IPS DF 19.7 (cell line): ENCODE data around the gene GBF1.

Source experiments
- DNase-seq: peaks from one replicate; pipeline ENCODE4 v3.0.0-alpha.2; 2013; ENCODE audit warnings: low read depth, low spot score

The GBF1 gene

DNA sequence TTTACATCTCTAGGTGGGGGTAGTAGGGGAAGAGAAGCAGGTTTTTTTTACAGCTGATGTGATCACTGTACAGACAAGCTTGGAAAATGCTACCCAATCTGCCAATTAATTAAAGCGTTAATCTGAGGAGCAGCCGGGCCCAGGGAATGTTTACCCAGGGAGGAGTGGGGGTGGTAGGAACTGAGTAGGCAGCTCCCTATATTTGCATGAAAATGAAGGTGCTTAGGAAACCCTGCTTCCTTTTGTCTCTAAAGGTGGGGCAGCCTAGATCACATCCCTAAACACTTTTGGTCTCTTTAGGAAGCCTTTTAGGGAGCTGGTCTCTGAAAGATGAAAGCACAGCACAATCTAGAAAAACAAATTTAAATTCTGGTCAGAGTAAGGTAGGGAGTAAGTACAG, 97.1 kb downstream of the GBF1 start:
- peak; percentile 67 for DNase-seq

DNA sequence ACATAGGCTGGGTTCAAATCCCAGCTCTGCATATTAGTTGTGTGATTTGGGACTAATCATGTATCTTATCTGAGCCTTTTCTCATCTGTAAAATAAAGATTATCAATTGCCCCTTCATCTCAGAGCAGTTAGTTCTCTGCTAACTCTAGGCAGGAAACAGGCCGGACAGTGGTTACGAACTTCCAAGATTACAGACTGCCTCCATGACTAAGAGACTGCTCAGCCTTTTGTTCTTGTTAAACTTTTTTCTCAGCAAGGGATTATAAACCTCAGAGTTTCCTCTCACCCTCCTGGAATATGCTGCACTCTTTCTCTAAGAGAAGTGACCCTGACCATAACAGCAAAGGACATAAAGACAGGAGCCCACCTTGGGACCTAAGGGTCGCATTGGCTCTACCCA, 97.6 kb downstream of the GBF1 start:
- no peak for DNase-seq

DNA sequence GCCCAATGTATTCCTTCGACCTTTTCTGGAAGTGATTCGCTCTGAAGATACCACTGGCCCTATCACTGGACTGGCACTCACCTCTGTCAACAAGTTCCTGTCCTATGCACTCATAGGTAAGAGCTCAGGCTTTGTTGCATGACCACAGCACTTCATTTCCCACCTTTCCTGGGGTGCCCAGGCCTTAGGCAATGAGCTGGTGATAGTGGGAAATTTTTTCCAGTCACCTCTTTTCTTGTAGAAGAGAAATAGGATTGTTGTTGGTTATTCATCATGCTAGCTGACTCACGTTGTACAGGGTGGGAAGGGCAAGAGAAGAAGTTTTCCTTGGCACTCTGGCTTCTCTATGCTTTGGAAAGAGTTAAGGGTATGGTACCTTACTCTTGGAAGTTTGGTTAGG, 98.7 kb downstream of the GBF1 start:
- DNase-seq, result no peak

DNA sequence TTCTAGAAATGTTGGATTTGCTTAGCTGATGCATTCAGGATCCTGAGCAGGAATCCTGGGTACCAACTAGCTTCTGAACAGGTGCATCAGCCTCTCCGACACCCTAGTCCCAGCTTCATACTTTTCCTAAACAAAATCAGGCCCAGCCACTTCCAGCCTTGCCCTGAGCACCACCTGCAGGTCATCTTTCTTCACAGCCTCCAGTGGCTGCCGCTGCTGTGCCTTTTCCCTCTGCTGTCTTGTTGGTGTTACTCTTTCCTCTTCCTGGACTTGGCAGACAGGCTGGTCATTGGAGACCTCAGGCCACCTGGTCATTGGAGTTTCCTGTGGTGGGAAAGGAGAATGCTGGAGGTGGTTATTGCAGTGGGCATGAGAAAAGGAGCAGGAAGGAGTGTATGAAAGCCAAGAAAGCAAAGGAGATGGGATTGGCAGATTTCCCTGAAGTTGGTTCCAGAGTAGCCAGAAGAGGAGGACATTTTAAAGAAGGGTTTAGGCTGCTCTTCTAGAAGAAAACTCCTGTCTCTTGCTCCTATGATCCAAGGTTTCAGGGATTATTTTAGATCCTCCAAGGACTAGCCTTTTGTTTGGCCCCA, 102.0 kb downstream of the GBF1 start:
- DNase-seq, result no peak

DNA sequence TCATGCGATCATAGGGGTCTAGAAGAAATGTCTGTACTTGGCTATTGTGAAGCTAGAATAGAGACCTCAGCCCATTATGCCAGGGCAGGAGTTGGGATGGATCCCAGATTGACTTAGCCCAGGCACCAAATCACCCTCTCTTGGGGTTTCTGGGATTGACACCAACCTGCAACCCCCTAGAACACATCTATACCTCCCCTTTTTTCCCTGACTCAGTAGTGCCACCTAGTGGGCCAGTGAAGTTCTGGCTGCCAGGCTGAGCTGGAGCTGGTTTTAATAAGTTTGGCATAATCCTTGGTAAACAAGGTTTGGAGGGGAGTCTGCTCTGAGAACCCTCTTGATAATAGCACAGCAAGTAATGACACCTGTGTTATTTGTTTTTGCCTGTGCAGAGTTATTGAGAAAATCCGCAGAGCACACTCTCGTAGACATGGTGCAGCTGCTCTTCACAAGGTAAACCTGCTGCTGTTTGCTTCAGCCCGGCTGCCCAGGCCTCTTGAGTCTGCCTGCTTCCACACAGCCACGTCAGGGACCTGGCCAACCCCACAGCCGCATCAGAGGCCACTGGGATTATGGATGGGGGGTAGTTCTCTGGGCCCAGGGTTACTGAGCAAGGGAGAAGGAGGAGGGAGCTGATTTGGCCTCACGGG, 106.9 kb downstream of the GBF1 start:
- DNase-seq, result no peak

DNA sequence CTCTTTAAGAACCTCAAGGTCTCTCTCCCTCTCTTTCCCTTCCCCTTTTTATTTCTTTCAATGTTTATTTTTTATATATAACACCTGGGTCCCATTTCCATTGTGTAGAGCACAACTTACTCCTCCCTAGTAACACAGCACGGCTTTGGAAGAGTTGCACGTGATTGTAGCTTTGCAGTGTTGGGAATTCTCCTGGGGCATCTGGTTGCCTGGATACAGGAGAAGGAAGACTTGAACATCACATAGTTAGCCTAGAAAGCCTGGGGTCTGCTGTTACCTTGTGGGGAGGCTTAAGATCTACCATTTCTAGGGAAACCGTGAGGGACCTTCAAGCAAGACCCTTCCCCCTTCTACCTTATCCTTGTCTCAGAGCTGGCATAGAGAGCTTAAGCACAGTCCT, 109.1 kb downstream of the GBF1 start:
- no peak for DNase-seq

DNA sequence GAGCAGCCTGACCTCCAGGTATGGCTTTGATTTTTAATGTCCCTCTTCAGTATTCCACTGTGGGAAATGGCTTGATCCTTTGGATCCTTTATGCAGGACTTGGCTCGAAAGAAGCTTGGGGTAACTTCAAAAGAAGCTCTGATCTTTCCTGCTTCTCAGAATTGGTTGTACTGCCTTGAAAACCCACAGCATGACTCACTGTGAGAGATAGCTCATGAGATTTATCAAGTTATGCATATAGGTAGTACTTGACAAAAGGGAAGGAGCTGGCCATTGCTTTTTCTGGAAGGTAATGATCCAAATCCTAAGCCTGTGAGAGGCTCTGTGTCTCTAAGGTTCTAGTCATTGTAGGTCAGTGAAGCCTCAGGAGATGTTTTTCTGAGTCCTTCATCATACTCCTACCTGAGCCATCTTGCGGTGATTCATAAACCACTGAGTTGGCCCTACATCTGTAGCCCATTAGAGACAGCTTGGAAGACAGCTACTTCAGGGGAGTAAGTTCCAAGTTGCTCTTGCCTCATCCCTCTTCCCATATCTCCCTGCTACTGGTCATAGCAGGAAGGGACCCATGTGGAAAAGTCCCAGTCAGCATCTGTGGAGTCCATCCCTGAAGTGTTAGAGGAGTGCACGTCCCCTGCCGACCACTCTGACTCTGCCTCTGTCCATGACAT, 113.5 kb downstream of the GBF1 start:
- DNase-seq, result no peak

DNA sequence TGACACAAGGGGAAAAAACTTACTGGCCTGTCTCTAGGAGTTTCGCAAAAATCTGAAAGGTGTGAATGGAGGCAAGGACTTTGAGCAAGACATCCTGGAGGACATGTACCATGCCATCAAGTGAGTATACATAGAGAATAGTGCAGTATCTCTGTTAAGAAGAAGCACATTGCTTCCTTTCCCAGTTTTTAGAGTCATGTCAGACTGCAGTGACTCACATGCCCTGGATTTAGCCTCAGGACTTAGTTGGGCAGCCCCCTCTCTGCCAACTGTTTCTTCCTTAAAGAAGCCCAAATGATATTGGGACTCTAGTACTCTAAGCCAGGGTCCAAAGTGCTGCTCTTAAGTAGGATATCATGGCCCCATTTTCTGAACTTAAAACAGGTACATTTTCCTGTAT, 122.1 kb downstream of the GBF1 start:
- no peak for DNase-seq

DNA sequence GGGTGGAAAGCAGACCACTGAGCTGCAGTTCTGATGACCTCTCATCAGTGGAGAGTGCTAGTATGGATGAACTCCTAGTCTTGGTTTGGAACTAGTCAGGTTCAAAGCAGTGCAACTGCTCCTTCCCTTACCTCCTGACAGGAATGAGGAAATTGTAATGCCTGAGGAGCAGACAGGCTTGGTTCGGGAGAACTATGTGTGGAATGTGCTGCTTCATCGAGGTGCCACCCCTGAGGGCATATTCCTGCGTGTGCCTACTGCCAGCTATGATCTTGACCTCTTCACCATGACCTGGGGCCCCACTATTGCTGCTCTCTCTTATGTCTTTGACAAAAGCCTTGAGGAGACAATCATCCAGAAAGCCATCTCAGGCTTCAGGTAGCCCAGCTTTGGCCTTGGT, 122.7 kb downstream of the GBF1 start:
- no peak for DNase-seq

DNA sequence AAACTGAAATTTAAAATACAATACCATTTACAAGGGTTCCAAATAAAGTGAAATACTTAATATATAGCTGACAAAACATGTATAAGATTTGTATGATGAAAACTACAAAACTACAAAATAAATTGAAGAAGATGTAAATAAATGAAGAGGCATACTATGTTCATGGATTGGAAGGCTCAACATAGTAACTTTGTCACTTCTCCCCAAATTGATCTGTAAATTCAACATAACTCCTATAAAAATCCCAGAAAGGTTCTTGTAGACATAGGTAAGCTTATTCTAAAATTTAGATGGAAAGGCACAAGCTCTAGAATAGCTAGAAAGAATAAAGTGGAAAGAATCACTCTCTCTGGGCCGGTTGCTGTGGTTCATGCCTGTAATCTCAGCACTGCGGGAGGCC, 126.0 kb downstream of the GBF1 start:
- no peak for DNase-seq

DNA sequence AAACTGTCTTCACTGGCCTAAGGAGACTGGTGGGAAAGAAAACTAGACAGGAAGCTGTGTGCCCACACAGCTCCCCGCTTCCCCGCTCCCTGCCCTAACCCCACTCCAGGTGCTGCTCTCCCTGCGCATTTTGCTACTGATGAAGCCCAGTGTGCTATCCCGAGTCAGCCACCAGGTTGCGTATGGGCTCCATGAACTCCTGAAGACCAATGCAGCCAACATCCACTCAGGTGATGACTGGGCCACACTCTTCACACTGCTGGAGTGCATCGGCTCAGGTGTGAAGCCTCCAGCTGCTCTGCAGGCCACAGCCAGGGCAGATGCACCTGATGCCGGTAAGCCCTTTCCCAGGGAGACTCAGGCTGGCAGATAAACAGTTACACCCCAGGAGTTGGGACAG, 129.9 kb downstream of the GBF1 start:
- no peak for DNase-seq

DNA sequence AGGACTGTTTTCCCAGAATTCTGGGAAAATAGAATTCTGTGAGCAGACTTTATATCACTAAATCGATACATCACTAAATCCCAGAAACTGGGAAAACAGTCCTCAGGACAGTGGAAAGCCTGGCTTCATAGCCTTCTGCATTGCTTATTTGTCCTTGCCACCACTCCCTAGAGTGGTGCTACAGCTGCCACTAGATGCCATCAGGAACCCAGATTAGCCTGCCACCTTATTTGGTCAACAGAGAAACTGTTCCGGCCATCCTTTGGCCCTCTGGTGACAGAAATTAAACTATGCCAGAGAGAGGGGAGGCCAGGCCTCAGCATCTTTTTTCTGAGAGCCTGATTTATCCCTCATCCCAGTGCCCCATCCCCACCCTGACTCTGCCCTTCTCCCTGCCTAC, 130.5 kb downstream of the GBF1 start:
- DNase-seq, result no peak

DNA sequence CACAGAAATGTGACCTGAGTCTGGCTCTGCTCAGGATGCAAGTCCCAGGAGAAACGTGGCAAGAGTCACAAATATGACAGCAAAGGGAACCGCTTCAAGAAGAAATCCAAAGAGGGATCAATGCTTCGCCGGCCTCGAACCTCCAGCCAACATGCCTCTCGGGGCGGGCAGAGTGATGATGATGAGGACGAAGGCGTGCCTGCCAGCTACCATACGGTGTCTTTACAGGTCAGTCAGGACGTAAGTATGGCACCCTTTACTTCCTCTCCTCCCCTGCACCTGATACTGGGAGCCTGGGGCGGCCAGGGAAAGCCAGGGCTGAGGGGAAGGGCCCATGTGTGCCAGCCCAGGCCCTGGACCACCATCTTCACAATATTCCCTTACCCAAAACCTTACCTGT, 131.6 kb downstream of the GBF1 start:
- DNase-seq, result no peak

DNA sequence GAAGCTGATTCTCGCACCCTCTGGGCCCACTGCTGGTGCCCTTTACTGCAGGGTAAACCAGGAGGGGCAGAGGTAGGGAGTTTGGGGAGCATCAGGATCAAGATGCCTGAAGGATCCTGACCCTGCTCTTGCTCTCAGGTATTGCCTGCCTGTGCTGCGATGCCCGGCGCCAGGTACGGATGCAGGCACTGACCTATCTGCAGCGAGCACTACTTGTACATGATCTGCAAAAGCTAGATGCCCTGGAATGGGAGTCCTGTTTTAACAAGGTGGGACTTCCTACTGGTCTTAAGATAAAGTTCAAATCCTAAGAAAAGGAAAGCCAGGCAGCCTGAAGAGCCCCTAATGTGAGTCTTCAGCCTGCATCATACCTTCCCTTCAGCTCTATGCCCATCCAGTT, 134.1 kb downstream of the GBF1 start:
- DNase-seq, result no peak

DNA sequence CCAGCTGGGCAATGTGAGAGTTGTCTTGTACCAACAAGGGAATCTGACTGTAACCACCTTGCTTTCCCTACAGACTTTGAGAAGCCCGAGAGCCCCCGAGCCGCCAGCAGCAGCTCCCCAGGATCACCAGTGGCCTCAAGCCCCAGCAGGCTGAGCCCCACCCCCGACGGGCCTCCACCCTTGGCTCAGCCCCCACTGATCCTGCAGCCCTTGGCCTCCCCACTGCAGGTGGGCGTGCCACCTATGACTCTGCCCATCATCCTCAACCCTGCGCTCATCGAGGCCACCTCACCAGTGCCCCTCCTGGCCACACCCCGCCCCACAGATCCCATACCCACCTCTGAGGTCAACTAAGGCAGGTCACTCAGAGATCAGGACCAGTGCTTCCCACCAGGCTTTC, 136.7 kb downstream of the GBF1 start:
- DNase-seq, result no peak

DNA sequence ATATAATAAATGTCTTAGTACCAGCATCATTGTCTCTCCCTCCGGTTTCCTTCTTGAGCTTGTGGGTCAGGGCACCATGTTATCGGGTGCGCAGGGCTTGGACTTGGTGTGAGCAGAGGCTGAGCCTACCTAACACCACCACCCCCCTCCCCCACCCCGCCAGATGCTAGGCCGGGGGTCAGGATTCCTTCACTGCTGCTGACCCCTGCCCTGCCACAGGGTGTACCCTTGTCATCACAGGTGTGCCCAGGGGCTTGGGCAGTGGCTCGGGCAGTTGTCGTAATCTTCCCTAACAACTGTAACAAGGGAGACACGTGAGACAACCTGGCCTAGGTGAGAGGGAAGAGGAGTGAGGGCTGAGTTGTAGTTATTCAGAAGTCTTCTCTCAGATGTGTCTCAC, 137.5 kb downstream of the GBF1 start:
- no peak for DNase-seq

DNA sequence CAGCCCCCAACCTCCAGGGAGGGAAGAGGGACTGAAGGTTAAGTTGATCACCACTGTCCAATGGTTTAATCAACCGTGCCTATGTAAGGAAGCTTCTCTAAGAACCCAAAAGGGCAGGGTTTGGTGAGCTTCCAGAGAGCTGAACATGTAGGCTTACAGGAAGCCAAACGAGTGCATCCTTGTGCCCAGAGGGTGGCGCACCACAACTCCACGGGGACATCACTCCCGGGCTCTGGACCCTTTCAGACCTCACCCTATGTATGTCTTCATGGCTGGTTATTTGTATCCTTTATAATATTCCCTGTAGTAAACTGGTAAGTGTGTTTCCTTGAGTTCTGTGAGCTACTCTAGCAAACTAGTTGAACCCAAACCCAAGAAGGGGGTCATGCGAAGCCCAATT, 138.7 kb downstream of the GBF1 start:
- no peak for DNase-seq

DNA sequence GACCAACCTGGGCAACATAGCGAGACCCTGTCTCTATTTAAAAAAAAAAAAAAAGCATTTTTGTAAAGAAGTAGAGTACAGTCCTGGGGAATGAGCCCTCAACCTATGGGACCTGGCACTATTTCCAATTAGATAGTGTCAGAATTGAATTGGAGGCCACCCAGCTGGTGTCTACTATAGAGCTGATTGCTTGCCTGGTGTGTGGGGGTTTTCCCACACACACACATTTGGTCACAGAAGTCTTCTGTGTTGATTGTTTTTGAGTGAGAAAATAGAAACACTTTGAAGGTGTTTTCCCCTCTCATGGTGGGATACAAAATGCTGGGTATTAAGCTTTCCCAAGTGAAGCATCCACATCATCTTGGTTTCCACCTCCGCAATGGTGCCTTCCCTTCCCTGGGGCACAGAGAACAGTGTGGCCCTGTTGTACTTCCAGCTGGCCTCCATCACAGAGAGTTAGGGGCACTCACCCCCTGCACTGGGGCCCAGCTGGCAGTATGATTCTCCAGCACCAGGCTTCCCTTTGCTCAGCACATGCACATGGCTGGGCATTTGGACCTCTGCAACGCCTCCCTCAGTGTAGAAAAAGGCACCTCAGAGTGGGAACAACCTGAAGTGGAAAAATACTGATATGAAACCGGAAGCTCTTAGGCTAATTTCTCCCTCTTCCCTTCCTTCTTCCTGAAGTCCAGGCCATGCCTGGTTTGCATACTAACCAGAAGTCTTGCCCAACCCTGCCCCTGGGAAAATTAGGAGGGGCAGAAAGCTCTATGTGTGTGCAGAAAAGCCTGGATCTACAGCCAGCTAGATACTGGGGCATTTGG, 139.5 kb downstream of the GBF1 start:
- no peak for DNase-seq

DNA sequence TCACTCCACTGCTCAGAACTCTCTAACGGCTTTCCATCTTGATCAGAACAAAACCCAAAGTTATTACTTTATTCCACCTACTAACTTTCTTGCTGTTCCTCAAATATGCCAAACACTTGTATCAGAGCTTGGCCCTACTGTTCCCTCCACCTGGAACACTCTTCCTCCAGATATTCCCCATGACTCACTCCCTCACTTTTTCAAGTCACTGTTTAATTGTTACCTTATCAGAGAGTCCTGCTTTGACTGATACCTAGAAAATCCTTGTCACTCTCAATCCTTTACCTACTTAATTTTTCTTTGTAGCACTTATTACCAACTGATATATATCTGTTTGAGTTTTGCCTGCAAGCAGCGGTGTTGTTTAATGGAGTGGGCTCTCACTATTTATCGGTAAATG, 144.6 kb downstream of the GBF1 start:
- DNase-seq, result no peak

DNA sequence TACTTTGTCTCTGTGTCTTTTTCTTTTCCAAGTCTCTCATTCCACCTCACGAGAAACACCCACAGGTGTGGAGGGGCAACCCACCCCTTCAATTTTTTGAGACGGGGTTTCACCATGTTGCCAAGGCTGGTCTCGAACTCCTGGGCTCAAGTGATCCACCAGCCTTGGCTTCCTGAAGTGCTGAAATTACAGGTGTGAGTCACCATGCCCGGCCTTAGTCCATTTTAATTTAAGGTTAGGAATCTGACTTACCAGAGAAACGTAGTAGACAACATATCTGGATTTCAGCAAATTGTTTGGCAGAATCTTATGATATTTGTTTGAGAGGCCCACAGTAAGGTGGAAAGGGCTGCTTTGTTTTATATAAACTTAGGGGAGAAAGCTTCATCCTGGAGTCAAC, 147.0 kb downstream of the GBF1 start:
- DNase-seq, result no peak

DNA sequence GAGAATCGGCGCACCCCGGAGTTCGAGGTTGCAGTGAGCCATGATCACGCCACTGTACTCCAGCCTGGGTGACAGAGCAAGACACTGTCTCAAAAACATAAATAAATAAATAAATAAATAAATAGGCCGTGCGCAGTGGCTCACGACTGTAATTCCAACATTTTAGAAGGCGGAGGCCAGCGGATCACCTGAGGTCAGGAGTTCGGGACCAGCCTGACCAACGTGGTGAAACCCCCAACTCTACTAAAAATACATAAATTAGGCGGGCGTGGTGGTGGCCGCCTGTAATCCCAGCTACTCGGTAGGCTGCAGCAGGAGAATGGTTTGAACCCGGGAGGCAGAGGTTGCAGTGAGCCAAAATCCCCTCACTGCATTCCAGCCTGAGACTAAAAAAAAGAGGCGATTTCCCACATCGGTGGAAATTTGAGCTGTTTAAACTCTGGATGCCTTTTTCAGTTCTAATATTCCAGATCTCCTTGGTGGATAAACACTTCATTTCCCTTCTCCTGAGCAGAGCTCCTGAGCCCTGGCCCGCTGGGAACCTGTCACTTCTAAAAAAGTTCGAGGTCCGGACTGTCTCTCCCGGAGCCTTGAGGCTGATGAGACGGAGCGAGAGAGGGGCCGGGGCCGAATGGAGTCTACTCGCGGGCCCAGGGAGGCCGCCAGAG, 148.2 kb downstream of the GBF1 start:
- no peak for DNase-seq
